ENCODE data around the gene QSOX2.

The QSOX2 gene, protein sequence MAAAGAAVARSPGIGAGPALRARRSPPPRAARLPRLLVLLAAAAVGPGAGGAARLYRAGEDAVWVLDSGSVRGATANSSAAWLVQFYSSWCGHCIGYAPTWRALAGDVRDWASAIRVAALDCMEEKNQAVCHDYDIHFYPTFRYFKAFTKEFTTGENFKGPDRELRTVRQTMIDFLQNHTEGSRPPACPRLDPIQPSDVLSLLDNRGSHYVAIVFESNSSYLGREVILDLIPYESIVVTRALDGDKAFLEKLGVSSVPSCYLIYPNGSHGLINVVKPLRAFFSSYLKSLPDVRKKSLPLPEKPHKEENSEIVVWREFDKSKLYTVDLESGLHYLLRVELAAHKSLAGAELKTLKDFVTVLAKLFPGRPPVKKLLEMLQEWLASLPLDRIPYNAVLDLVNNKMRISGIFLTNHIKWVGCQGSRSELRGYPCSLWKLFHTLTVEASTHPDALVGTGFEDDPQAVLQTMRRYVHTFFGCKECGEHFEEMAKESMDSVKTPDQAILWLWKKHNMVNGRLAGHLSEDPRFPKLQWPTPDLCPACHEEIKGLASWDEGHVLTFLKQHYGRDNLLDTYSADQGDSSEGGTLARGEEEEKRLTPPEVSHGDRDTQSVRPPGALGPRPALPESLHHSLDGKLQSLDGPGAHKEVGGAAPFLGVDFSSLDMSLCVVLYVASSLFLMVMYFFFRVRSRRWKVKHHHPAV

DNA sequence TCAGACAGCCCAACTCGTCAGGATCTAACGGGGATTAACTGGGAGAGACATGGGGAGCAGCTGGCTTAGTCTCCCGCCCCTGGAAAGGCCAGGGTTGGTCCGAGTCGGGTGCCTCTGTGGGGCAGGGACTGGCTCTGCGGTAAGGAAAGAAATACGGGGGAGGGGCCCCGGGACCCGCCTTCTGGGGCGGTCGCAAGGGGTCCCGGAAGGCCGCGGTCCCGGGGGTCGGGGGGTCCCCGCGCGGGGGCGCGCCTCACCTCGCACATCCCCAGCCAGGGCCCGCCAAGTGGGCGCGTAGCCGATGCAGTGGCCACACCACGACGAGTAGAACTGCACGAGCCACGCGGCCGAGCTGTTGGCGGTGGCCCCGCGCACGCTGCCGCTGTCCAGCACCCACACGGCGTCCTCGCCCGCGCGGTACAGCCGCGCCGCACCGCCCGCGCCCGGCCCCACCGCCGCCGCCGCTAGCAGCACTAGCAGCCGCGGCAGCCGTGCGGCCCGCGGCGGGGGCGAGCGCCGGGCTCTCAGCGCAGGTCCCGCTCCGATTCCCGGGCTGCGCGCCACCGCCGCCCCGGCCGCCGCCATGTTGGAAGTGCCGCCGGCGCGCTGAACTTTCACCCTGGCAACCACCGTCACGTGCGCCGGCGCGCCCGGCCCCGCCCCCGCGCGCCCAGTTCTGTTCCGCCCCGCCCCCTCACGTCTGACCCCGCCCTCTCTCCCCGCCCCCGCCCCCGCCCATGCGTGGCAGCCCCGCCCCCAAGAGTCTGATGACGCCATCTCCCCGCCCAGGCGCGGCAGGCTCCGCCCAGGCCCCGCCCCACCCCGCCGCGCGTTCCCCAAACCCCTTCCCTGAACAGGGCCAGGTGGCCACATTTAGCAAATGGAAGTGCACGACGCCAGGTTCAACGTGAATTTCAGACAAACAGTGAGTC is at the start of gene QSOX2:
Gene QSOX2 (minus strand): TSS at position 594 of the 932 bp plus-strand sequence. CDS start 9 bp downstream, at position 585.
- peak; percentile 39 to 40 for DNase-seq (ENCODE audit: low read depth in 2 of 2)

DNA sequence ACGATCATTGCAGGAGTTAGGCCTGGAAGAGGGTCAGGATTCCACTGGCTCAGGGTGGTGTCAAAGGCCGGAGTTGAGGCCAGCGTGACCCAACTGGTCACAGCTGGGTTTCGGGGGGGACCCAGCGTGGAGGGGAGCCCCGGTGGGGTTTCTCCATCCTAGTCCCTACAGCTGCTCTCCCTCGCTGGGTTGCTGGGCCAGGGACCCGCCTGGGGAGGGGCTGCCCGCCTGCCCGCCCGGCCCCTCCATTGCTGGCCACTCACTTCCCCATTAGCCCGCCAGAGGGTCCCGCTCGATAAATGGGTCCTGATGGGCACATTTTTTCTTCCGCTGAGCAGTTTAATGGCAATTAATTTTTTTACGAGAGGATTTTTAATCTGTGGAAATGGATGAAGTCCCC is 49.4 kb upstream of the QSOX2 start:
- no peak for DNase-seq (ENCODE audit: low read depth in 2 of 2)

DNA sequence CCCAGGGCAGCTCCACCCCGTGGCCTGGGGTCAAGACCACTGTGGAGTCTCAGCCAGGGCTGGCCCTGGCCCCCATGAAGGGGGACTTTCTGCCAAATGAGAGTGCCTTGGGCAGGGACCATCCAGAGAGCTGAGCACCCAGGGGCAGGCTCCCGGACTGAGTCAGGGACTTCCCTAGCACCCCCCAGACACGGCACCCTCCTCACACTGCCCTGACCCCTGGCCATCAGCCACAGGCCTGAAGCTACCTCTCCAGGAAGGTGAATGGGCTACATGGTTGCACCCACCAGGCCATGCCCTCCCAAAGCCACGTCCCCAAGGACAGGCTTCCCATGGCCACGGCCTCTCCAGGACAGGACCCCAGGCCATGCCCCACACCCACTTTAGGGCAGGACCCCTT is 48.8 kb upstream of the QSOX2 start:
- no peak for DNase-seq (ENCODE audit: low read depth in 2 of 2)

DNA sequence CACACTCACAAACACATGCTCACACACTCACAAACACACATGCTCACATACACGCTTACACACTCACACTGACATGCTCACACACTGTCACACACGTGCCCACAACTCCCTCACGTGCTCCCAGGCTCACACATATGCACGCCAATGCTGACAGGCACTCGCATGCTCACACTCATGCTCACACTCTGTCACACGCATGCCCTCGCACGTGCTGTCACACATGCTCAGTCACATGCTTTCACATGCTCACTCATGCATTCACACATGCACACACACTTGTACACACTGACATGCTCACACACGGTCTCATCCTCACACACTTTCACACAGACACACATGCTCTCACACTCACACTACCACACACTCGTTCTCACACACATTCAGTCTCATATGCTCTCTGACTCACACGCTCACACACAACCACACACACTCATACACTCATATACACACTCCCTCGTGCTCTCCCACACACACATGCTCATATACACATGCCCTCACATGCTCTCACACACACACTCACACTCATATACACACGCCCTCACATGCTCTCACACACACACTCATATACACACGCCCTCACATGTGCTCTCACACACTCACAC is 48.0 kb upstream of the QSOX2 start:
- DNase-seq (ENCODE audit: low read depth in 2 of 2) = no peak

DNA sequence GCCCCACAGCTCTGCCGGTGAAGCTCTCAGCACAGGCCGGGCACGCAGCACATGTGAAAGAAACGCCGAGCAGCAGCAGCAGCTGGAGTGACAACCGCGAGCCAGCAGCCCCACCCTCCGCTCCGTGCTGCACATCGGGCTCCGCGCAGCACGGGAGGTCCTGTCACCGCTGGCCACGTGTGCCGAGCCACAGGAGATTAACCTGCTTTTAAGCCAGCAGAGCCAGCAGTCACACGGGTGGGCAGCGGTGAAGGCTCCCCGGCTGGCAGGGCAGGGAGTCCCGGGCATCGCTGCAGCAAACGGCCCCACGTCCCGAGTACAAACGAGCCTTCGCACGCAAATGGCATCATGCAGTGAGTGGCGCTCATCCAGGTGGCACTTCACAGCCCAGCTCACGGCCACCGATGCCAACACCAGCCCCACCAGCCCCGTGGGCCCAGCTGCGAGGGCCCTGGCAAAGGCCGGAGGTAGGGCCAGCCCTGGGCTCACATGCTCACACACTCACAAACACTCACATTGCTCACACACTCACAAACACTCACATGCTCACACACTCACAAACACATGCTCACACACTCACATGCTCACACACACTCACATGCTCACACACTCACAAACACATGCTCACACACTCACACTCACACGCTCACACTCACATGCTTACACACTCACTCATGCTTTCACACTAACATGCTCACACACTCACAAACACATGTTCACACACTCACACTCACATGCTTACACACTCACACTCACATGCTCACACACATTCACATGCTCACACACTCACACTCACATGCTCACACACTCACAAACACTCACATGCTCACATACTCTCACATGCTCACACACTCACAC is 47.2 kb upstream of the QSOX2 start:
- DNase-seq (ENCODE audit: low read depth in 2 of 2) = no peak

DNA sequence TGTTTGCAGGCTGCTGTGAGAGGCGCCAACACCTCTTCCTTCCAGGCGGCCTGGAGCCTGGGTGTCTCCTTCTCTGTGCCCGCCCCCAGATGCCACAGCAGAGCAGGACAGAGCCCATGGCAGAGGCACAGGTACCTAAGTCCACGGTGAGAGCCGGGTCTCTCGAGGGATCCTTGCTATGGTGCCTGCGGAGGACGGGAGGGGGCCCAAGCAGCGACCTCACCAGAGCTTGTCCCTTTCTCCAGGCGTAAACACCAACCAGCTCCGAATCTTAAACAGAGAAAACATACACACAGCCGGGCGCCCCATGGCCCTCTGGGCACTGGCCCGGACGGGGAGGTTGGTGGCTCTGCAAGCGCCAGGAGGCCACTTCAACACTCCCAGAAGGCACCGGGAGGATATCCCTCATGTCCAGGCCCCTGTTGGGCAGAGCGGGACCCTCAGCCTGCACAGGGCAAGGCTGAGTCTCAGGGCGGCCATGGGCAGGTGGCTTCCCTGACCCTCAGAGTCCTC is 46.5 kb upstream of the QSOX2 start:
- no peak for DNase-seq (ENCODE audit: low read depth in 2 of 2)

DNA sequence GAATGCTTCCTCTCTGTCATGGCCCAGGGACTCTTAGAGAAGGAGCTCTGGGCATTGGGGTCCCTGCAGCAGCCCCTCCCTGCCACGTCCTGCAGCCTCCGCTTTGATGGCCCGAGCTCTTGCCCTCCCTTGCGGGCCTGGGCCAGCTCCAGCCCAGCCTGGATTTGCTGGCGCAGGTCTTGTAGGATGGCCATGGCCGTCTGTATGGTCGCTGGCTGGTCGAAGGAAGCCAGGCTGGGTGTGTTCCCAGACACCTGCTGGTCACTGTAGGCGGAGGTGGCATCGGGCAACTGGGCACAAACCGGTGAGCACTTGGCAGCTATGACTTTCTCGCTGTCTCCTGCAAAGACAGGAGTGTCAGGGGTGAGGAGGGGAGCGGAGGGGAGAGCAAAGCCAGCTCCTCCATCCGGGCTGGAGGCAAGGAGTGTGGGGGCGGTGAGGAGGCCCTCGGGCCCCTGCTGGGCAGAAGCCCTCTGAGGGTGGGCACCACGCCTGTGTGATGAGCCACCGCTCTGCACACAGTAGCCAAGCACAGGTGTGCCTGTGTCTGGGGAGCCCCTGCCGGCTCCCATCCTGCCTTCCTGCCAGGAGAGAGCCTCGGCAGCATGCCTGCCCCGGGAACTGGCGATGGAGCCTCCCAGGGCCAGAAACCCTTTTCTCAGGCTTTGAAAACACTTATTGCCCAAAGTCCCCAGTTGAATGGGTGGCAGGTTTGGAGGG is 45.9 kb upstream of the QSOX2 start:
- no peak for DNase-seq (ENCODE audit: low read depth in 2 of 2)

DNA sequence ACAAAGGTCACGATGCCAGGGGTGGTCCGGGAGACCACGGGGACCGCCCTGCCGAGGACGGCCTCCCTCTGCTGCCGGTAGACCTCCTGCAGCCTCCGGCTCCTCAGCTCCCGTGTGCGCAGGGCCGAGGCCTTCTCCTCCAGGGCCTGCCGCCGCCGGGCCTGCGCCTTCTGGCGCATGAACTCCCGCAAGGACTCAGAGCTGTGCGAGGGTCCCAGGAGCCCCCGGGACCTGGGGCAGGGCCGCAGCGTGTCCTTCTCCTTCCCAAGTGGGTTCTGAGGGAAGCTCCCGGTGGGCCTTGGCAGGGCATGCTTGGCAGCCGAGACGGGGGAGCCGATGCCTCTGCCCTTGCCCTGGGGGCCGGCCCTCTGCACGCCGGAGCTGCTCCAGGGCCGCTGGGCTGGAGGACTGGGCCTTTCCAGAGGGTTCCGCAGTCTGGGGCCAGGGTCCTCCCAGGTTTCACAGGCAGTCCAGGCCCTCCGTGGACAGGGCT is 44.9 kb upstream of the QSOX2 start:
- no peak for DNase-seq (ENCODE audit: low read depth in 2 of 2)

DNA sequence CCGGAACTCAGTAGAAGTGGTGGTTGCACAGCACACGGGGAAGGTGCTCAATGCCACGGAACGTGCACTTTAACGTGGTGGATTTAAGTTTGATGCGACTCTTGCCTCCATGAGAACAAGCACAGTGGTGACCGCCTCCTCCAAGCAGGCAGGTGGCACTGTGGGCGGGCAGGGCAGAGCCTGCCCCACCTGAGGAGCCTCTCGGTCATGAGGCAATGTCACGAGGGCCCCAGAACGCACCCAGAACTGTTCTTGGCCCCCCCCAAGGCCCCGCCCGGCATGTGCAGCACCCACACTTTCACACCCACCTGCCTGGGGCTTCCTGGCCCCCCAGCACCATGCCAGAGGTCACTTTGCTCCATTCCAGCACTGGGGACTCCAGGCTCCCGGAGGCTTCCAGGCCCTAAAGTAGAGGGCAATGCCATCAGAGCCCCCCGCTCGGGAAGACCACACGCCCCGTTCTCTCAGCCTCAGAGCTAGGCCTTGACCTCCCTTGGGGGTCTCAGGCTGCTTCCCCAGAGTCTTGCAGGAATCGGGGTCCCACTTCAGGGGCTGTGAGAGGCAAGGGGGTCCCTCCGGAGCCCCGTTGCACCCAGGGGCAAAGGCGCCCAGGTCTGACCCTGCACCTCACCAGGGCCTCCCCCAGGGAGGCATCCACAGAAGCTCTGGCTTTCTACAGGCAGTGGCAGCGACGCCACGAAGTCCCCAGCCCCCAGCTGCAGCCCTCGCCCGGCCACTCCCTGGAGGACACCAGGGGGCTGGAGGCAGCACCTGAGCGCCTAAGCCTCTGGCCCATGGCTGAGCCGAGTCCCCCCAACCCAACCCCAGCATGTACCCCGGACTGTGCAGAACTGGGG is 44.3 kb upstream of the QSOX2 start:
- no peak for DNase-seq (ENCODE audit: low read depth in 2 of 2)

DNA sequence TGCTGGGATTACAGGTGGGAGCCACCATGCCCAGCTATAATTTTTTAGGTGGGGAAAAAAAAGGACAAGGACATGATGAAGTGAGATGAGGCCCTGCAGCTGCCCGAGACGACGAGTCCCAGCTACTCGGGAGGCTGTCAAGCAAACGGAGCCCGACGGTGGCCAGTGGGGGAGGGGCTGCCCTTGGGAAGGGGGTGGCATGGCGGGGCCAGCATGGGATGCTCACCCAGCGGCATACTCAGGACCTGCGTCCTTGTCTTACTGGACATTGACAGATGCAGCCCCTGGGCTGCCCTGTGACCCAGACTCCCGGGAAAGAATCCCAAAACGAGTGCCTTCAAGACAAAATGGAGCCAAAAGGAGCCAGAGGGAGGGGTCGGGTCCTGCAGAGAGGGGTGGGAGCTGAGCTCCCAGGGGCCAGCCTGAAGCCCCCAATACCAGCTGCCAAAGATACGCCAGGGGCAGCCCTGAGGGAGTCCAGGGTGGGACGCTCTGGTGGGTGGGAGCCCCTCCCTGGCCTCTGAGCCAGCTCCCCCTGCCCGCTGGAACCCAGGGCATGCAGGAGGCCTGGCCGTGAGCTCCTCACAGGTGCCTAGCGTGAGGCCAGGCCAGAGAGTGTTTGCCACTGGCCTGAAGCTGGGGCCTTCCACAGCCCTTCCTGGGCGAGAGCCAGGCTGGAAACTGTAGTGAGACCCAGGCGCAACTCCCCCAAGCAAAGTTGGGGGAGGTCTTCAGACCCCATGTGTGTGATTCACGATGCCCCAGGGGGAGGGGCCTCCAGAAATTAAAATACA is 42.5 kb upstream of the QSOX2 start:
- DNase-seq (ENCODE audit: low read depth in 2 of 2) = no peak

DNA sequence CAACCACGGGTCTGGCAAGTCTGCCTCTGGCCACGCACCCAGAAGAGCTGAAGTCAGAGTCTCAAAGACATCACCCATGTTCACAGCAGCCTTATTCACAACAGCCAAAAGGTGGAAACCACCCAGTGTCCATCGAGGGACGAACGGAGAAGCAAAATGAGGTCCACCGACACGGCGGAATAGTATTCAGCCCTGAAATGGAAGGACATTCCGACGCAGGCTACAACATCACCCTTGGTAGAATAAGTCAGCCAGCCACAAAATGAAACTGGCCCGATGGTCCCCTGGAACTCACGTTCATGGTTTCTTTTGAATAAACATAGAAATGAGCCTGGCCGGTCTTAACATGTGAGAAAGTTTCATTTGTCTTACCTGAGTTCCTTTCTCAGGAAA is 41.4 kb upstream of the QSOX2 start:
- DNase-seq (ENCODE audit: low read depth in 2 of 2) = no peak

DNA sequence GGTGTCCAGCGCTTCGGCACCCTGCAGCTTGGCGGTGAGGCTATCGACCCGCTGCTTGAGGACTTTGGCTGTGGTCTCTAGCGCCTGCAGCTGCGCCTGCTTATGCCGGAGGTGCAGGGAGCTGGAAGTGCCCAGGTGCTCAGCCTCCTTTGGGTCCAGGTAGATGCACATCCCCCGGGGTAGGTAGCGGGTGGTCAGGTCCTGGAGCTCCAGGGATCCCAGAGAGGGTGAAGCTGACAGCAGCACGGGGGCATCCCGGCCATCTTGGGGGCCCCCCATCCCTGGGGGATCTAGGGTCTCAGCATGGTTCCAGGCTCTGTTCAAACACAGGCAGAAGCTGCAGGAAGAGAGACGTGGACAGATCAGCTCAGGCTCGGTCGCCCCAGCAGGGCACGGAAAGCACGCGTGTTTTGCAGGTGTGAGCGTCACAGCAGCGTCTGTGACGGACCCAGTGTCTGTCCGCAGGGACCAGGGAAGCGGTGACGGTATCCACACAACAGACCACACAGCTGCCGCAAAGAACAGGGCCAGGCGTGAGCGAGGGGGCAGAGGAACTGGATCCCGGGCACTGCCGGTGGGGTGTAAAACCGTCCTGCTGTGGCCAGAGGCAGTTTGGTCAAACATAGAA is 40.9 kb upstream of the QSOX2 start:
- no peak for DNase-seq (ENCODE audit: low read depth in 2 of 2)

DNA sequence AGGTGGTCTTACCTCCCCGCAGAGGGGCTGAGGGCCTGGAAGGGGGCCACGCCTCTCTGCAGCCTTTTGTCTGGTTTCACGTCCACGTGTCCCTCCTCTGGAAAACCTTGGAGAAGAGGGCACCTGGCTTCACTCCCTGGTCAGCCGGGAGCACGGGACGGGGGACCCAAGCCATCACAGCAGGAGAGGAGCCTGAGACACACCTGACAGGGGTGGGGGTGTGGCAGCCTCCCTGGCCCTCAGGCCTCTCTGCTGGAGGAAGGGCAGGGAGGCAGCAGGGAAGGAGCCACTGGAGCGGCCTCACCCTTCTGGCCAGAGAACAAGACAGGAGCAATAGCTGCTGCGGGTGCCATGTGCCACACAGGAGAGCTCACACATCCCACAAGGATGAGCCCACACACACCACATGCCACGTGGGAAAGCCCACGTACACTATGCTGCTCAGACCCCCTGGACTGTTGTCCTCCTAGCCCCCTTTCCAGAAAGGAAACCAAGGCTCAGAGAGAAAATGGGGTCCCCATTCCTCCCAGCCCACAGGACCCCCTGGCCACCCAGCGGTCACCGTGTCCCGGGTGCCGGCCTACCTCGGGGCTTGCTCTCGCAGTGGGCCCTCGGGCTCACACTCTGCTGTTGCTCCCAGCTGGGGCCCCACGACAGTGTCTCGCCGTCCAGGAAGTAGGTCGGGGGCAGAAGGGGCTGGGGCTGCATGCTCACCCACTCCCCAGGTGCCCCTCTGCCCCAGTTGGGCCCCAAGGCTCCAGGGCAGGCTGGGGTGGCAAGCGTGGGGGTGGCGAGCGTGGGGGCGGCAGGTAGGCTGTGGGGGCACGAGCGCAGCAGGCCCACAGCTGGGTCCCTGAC is 40.1 kb upstream of the QSOX2 start:
- no peak for DNase-seq (ENCODE audit: low read depth in 2 of 2)

DNA sequence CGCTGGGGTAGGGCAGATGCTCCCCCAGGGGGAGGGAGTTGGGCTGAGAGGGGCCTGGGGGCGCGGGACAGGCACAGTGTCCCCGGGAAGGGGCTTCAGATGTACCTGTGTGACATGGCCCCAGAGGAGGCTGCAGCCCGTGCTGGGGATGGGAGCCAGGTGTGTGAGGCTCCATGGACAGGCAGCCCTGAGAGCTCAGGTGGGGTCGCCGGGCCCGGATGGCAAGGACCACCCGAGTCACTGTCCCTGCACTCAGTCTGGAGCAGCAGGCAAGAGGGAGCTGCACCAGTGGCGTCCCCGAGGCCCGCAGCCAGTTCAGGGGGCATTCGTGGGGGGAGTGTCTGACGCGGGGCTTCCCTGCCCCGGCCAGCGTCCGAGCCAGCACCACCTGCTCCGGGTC is 39.3 kb upstream of the QSOX2 start:
- no peak for DNase-seq (ENCODE audit: low read depth in 2 of 2)

DNA sequence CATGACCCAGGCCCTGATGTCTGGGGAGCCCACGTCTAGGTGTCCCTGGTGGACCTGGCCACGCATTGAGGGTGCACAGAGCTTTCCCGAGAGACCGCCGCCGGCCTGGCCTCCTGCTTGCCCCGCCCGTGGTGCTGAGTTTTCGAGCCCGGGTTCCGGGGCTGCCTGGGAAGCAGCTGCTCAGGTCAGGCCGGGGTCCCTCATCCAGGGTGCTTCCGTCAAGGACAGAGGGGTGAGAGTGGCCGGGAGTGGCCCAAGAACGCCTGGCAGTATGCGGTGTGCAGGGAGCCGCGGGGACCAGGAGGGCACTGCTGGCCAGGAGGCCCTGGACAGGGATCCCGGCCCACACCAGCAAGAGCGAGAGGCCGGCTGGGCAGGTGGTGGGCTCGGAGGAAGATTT is 38.7 kb upstream of the QSOX2 start:
- no peak for DNase-seq (ENCODE audit: low read depth in 2 of 2)

Data from fibroblast of skin of left quadriceps (primary cell).